ENCODE measurements around the gene DHRS2.

The DHRS2 gene

DNA sequence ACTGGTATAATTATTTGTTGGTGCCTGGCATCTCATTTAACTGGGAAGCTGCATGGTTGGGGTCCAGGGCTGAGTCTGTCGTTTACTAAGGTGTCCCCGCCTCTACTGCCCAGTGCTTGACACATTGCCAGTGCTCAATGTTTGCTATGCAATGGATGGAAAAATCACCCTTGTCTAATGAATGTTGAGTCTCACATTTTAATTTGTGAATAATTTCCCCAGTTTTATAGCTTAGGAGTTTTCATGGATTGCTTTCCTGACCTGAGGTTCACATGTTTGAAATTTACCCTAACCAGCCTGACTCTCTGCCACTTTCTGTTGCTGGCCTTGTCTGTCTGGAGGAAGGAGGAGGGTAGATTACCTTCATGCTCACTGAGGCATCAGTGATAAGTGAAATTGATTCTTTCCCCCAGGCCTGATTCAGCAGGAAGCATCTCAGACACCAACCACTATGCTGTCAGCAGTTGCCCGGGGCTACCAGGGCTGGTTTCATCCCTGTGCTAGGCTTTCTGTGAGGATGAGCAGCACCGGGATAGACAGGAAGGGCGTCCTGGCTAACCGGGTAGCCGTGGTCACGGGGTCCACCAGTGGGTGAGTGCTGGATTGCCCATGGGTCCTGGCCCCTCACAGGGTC is 2.4 kb downstream of the DHRS2 start:
- no peaks in the 10 kb centered on the region for H3K36me3 ChIP-seq
- H3K4me1 ChIP-seq (ENCODE audit: control insufficient read depth in 1 of 2, insufficient read depth in 1 of 2, low read depth in 1 of 2, low read length in 1 of 2), result no peaks in the 10 kb centered on the region
- TF ChIP-seq, protein P1, sequence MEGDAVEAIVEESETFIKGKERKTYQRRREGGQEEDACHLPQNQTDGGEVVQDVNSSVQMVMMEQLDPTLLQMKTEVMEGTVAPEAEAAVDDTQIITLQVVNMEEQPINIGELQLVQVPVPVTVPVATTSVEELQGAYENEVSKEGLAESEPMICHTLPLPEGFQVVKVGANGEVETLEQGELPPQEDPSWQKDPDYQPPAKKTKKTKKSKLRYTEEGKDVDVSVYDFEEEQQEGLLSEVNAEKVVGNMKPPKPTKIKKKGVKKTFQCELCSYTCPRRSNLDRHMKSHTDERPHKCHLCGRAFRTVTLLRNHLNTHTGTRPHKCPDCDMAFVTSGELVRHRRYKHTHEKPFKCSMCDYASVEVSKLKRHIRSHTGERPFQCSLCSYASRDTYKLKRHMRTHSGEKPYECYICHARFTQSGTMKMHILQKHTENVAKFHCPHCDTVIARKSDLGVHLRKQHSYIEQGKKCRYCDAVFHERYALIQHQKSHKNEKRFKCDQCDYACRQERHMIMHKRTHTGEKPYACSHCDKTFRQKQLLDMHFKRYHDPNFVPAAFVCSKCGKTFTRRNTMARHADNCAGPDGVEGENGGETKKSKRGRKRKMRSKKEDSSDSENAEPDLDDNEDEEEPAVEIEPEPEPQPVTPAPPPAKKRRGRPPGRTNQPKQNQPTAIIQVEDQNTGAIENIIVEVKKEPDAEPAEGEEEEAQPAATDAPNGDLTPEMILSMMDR (IDR thresholded peaks at IDR 0.05), result no peak
- H3K9me3 ChIP-seq, result no peaks in the 10 kb centered on the region
- H3K27me3 ChIP-seq, result no peaks in the 10 kb centered on the region
- H3K4me3 ChIP-seq (ENCODE audit: low read depth in 1 of 2, low read length in 1 of 2), result no peak overlapping the region
- H3K27ac ChIP-seq, result no peak overlapping the region

DNA sequence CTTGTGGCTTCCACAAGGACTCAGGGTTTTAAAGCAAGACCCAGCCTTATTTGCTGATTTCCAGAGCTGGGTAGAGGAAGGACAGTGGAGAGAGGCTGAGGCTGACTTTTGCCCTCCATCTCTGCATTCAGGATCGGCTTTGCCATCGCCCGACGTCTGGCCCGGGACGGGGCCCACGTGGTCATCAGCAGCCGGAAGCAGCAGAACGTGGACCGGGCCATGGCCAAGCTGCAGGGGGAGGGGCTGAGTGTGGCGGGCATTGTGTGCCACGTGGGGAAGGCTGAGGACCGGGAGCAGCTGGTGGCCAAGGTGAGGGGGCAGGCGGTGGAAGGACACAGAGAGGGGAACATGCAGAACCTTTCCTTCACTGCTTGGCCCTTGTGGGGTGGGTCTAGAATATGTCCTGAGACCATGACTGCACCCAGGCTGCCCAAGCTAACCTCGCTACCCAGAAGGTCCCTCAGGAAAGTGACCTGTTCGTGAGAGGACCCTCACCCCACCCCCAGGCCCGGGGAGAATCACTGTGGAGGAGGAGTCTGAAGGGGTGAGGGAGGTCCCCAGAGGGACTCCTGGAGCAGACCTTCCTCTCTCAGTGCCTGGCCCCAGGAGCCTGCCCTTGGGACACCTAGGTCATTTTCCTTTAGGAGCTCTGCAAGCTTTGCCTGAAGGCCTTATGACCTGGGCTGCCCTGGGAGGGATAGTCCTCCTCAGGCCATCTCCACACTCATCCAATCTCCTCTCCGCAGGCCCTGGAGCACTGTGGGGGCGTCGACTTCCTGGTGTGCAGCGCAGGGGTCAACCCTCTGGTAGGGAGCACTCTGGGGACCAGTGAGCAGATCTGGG is 3.1 kb downstream of the DHRS2 start:
- Histone ChIP-seq H3K4me1 (ENCODE audit: control insufficient read depth in 1 of 2, insufficient read depth in 1 of 2, low read depth in 1 of 2, low read length in 1 of 2) (no peaks in the 10 kb centered on the region), H3K4me3 (ENCODE audit: low read depth in 1 of 2, low read length in 1 of 2) (no peak overlapping the region), H3K36me3 (no peaks in the 10 kb centered on the region), H3K9me3 (no peaks in the 10 kb centered on the region), H3K27ac (no peak overlapping the region), H3K27me3 (no peaks in the 10 kb centered on the region)
- TF ChIP-seq, protein P1 (IDR thresholded peaks at IDR 0.05), result no peak

DNA sequence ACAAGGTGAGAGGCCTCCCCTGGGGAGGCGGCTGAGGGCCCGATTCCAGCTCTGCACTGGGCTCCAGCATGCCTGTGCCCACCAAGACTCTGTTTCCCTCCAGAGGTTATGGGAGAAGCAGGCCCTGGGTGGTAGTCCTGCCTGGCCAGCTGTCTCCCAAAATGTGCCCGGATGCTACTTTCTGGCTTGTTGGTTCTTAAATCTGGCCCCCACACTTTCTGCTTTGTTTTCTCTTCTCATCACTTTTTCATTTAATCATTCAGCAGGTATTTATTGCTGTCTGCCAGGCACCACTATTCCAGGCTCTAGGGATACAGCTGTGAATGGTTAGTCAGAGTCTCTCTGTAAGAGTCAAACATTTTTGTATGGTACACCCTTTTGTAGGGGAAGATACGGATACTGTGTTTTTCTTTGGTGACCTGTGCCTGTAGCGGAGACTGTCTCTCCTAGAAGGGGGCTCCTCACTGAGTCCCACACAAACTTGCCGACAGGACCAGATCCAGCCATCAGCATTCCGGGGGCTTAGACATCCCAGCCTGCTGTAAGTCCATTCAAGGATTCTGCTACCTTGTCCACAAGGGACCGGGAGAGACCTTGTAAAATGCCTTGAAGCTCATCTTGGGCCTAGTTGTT is 3.8 kb downstream of the DHRS2 start:
- no peaks in the 10 kb centered on the region for H3K27me3 ChIP-seq
- H3K27ac ChIP-seq, result no peak overlapping the region

DNA sequence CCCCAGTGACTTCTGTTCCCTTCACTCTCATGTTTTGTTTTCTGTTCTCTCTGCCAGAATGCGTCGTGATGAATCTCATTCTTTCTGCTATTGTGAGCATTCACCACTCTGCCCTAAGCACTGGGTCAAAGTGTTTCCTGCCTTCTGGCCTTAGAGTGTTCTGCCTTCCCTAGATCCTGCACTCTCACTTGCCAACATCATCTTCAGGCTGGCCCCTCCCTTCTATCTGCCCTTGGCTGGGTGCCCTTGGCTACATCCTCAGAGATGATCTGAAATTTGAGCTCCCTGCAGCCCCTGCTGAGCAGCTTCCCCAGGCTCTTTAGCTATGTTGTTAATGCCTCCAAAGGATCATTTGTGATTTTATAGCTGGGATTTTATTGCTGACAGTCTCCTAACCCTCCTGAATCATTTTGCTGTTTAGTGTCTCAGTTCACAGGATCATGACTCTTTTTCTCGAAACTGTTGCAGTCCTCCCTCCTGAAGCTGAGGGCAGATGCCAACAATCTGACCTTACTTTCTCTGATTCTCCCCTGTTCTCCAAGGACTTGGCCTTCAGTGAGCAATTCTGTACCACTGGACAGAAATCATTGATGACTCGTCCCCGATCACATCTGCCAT is 4.5 kb downstream of the DHRS2 start:
- H3K27me3 ChIP-seq, result no peaks in the 10 kb centered on the region
- H3K27ac ChIP-seq, result no peak overlapping the region
- H3K4me3 ChIP-seq (ENCODE audit: low read depth in 1 of 2, low read length in 1 of 2), result no peak overlapping the region
- H3K9me3 ChIP-seq, result no peaks in the 10 kb centered on the region
- H3K36me3 ChIP-seq, result no peaks in the 10 kb centered on the region
- no peaks in the 10 kb centered on the region for H3K4me1 ChIP-seq (ENCODE audit: control insufficient read depth in 1 of 2, insufficient read depth in 1 of 2, low read depth in 1 of 2, low read length in 1 of 2)
- TF ChIP-seq, protein P1 (IDR thresholded peaks at IDR 0.05), result no peak

More for the DNA sequence above, 3.8 kb downstream of the DHRS2 start:
- no peaks in the 10 kb centered on the region for H3K4me1 ChIP-seq (ENCODE audit: control insufficient read depth in 1 of 2, insufficient read depth in 1 of 2, low read depth in 1 of 2, low read length in 1 of 2)
- H3K36me3 ChIP-seq, result no peaks in the 10 kb centered on the region
- TF ChIP-seq, protein P1 (IDR thresholded peaks at IDR 0.05), result no peak
- no peak overlapping the region for H3K4me3 ChIP-seq (ENCODE audit: low read depth in 1 of 2, low read length in 1 of 2)
- H3K9me3 ChIP-seq, result no peaks in the 10 kb centered on the region

DNA sequence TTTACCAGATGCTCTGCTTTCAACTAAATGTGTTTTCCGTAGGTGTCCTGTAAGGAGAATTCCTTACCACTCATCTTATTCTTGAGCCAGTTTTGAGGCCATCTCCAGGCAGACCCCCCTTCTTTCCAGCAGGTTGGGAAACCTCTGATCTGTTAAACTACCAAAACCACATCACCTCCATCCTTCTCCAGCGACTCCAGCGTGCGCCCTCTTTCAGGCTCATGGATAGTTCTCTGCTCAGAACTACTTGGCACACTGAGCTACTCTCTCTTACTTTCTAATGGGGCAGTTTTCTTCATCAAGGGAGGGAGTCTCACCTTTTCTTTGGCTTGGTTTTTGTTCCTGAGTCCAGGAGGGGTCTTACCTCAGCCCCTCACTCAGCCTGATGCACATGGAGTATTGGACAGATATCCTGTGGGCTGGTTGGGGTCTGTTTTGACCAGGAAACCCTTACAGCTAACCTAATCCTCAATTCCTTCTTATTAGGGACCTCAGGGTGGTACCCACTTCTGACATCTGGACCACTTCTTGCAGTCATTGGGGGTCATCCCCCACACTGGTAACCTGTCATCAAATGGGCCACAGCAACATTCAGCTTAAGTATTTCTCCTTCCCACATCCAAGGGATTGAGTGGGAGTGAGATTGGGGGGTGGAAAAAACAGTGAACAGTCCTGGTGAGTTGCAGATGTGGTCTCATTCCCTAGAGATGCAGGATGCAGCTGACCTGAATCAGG is 5.2 kb downstream of the DHRS2 start:
- H3K27ac ChIP-seq, result no peak overlapping the region
- no peaks in the 10 kb centered on the region for H3K9me3 ChIP-seq
- H3K4me1 ChIP-seq (ENCODE audit: control insufficient read depth in 1 of 2, insufficient read depth in 1 of 2, low read depth in 1 of 2, low read length in 1 of 2), result no peaks in the 10 kb centered on the region
- no peak overlapping the region for H3K4me3 ChIP-seq (ENCODE audit: low read depth in 1 of 2, low read length in 1 of 2)
- H3K36me3 ChIP-seq, result no peaks in the 10 kb centered on the region
- TF ChIP-seq, protein P1 (IDR thresholded peaks at IDR 0.05), result no peak
- H3K27me3 ChIP-seq, result no peaks in the 10 kb centered on the region
